HCT116 (cell line): Measurements from ENCODE around the gene HRC. TPM values are rescaled to one million over a fixed set of nuclear protein-coding genes. Genes with fewer than 3 reads are reported as not detected.
A peak's percentile ranks its signal among the peaks of the same experiment; 100 is the strongest.

Experiments used
- ATAC-seq: fragments of 200-7000 bp; cut with Tn5 transposase; 2 replicates; pipeline ENCODE4 v1.9.1; 2020; ENCODE audit warnings: mild to moderate bottlenecking, moderate library complexity
- BruUV-seq: library from RNA; stranded (reverse); fragments of 400-500 nt; replicated peaks from 2 replicates; lab custom pipeline; 2021; lab: Mats Ljungman, UMichigan
- CTCF ChIA-PET: fragments of 300-600 bp; sonication (Branson Sonifier 250); formaldehyde crosslinking; loops from one replicate; lab custom pipeline; 2021; ENCODE audit warnings: antibody characterized with exemption; lab: Charles Lee
- POLR2A ChIA-PET: fragments of 300-600, 350-600 bp; sonication (Branson Sonifier 250); formaldehyde crosslinking; loops from one replicate; lab custom pipeline; 2021; ENCODE audit warnings: antibody characterized with exemption; lab: Charles Lee
- RAD21 ChIA-PET, 2 experiments: fragments of 300-600 bp; sonication (Branson Sonifier 250); formaldehyde crosslinking; loops; one replicate each; lab custom pipeline; 2023; ENCODE audit warnings: low total read pairs in 2 of 2; ENCODE audit not compliant: uncharacterized antibody in 2 of 2, unreplicated experiment in 2 of 2, low non-redundant PET in 1 of 2; lab: Charles Lee
- DNase-seq: peaks from one replicate; pipeline ENCODE4 v3.0.0-alpha.2; 2010; ENCODE audit warnings: low read depth, low spot score
- H2AFZ ChIP-seq: fragments of 200-600 bp; shearing (Covaris generic), sonication (generic); 2 replicates; pipeline ENCODE4 v1.6.1; 2017; ENCODE audit warnings: low read depth, mixed run types, mixed read lengths, antibody characterized with exemption, low read length; ENCODE audit not compliant: poor library complexity, severe bottlenecking
- H3K27ac ChIP-seq: 2 replicates; pipeline ENCODE4 v1.5.1; 2012; ENCODE audit warnings: low read depth, low read length
- H3K27me3 ChIP-seq: fragments of 200-600 bp; sonication (generic); 2 replicates; pipeline ENCODE4 v1.6.1; 2016; ENCODE audit warnings: mixed run types, low read length, mixed read lengths; ENCODE audit not compliant: insufficient read depth
- H3K36me3 ChIP-seq, 2 experiments: fragments of 200-500 bp in 1 of 2; fragments of 200-600 bp in 1 of 2; sonication (Bioruptor generic) in 1 of 2; sonication (generic) in 1 of 2; 2 replicates each; pipeline versions ENCODE4 v1.5.1 to v1.6.1; 2014 to 2016; ENCODE audit warnings: low read length in 2 of 2, inconsistent platforms in 1 of 2, mixed read lengths in 1 of 2, mixed run types in 1 of 2; ENCODE audit not compliant: insufficient read depth in 2 of 2, control insufficient read depth in 1 of 2
- H3K4me1 ChIP-seq, 2 experiments: fragments of 200-600 bp in 1 of 2; sonication (generic) in 1 of 2; 2 replicates each; pipeline versions ENCODE4 v1.5.1 to v1.6.1; 2012 to 2017; ENCODE audit warnings: low read length in 2 of 2, inconsistent platforms in 1 of 2, mild to moderate bottlenecking in 1 of 2, mixed read lengths in 1 of 2, mixed run types in 1 of 2, moderate library complexity in 1 of 2; ENCODE audit not compliant: insufficient read depth in 2 of 2, control insufficient read depth in 1 of 2
- H3K4me2 ChIP-seq: fragments of 200-600 bp; sonication (generic); 2 replicates; pipeline ENCODE4 v1.6.1; 2017; ENCODE audit warnings: mixed run types, low read length, mixed read lengths
- H3K4me3 ChIP-seq, 2 experiments: fragments of 200-600 bp in 1 of 2; sonication (generic) in 1 of 2; replicated peaks in 1 of 2; 2 replicates each; pipeline ENCODE4 v1.5.1; 2011 to 2016; ENCODE audit warnings: low read length in 2 of 2, control low read depth in 1 of 2, low read depth in 1 of 2, mild to moderate bottlenecking in 1 of 2, mixed read lengths in 1 of 2, mixed run types in 1 of 2
- H3K79me2 ChIP-seq: fragments of 200-600 bp; sonication (generic); 2 replicates; pipeline ENCODE4 v1.6.1; 2017; ENCODE audit warnings: mild to moderate bottlenecking, mixed run types, low read length, moderate library complexity, mixed read lengths; ENCODE audit not compliant: insufficient read depth
- H3K9ac ChIP-seq: fragments of 200-600 bp; sonication (generic); 2 replicates; pipeline ENCODE4 v1.6.1; 2016; ENCODE audit warnings: low read length, mixed read lengths
- H3K9me2 ChIP-seq: fragments of 200-600 bp; sonication (generic), shearing (Covaris generic); 2 replicates; pipeline ENCODE4 v1.6.1; 2017; ENCODE audit warnings: mixed run types, mild to moderate bottlenecking, moderate library complexity; ENCODE audit not compliant: insufficient read depth
- H3K9me3 ChIP-seq, 2 experiments: fragments of 200-500 bp in 1 of 2; fragments of 200-600 bp in 1 of 2; sonication (Bioruptor generic) in 1 of 2; sonication (generic) in 1 of 2; 2 replicates each; pipeline ENCODE4 v1.6.1; 2014 to 2017; ENCODE audit warnings: low read length in 2 of 2, mixed read lengths in 2 of 2, inconsistent platforms in 1 of 2, low read depth in 1 of 2, mild to moderate bottlenecking in 1 of 2, mixed run types in 1 of 2, moderate library complexity in 1 of 2; ENCODE audit not compliant: control insufficient read depth in 1 of 2, insufficient read depth in 1 of 2
- H4K20me1 ChIP-seq: fragments of 200-600 bp; sonication (generic), shearing (Covaris generic); 2 replicates; pipeline ENCODE4 v1.6.1; 2017; ENCODE audit warnings: mixed run types, mild to moderate bottlenecking, moderate library complexity; ENCODE audit not compliant: insufficient read depth
- CBX3 ChIP-seq: IDR thresholded peaks from 2 replicates; pipeline ENCODE4 v1.6.1; 2012; ENCODE audit warnings: low read depth
- EGR1 ChIP-seq: IDR thresholded peaks from 2 replicates; pipeline ENCODE4 v1.6.1; 2012; ENCODE audit warnings: low read depth
- FOSL1 ChIP-seq: IDR thresholded peaks from 2 replicates; pipeline ENCODE4 v1.6.1; 2012; ENCODE audit warnings: low read depth
- POLR2A ChIP-seq: IDR thresholded peaks from 2 replicates; pipeline ENCODE4 v1.7.0; 2011; ENCODE audit warnings: borderline replicate concordance; ENCODE audit not compliant: insufficient read depth, insufficient read length; ENCODE audit errors: extremely low read depth
- POLR2AphosphoS5 ChIP-seq: IDR thresholded peaks from 2 replicates; pipeline ENCODE4 v1.6.1; 2011; ENCODE audit warnings: mild to moderate bottlenecking, low read depth, low read length, moderate library complexity
- SIN3A ChIP-seq: IDR thresholded peaks from 2 replicates; pipeline ENCODE4 v1.6.1; 2012; ENCODE audit warnings: low read depth
- SP1 ChIP-seq: IDR thresholded peaks from 2 replicates; pipeline ENCODE4 v1.6.1; 2012; ENCODE audit warnings: low read depth
- SRF ChIP-seq: IDR thresholded peaks from 2 replicates; pipeline ENCODE4 v1.6.1; 2012; ENCODE audit warnings: low read depth
- ZNF274 ChIP-seq: fragments of 200-500 bp; sonication (Bioruptor generic); IDR thresholded peaks from 2 replicates; pipeline ENCODE4 v1.6.1; 2014; ENCODE audit warnings: mild to moderate bottlenecking, low read depth, low read length, inconsistent platforms
- intact Hi-C: fragments of 100-400 bp; cut with micrococcal nuclease; formaldehyde crosslinking; loops from 2 replicates; pipeline ENCODE4 v1.10.0; 2022
- total RNA-seq: library from RNA; stranded (reverse); gene quantifications from one replicate; pipeline ENCODE4 v1.2.1, GENCODE V29; 2021; ENCODE audit not compliant: unreplicated experiment
- TF ChIP-seq, protein P1 (sequence below): IDR thresholded peaks from 2 replicates; pipeline ENCODE4 v1.6.1; 2011; ENCODE audit warnings: mild to moderate bottlenecking, low read length, moderate library complexity; ENCODE audit not compliant: insufficient replicate concordance; ENCODE audit errors: extremely low read depth
- TF ChIP-seq, protein P2 (sequence below), 3 experiments: fragments of 200-600 bp in 1 of 3; sonication (generic) in 1 of 3; IDR thresholded peaks in 2 of 3; conservative IDR thresholded peaks in 1 of 3; 2 replicates each; pipeline ENCODE4 v1.5.1; 2012 to 2017; ENCODE audit warnings: low read depth in 2 of 3, low read length in 2 of 3, antibody characterized with exemption in 1 of 3, borderline replicate concordance in 1 of 3, control low read depth in 1 of 3, mild to moderate bottlenecking in 1 of 3, mixed read lengths in 1 of 3, mixed run types in 1 of 3, moderate library complexity in 1 of 3; ENCODE audit not compliant: insufficient read depth in 1 of 3
- TF ChIP-seq, protein P3 (sequence below): IDR thresholded peaks from 2 replicates; pipeline ENCODE4 v1.6.1; 2012; ENCODE audit warnings: low read depth
- TF ChIP-seq, protein P4 (sequence below): IDR thresholded peaks from 2 replicates; pipeline ENCODE4 v1.6.1; 2012

HRC gene
- total RNA-seq, 1 experiment from 2014 or later, result not detected

DNA sequence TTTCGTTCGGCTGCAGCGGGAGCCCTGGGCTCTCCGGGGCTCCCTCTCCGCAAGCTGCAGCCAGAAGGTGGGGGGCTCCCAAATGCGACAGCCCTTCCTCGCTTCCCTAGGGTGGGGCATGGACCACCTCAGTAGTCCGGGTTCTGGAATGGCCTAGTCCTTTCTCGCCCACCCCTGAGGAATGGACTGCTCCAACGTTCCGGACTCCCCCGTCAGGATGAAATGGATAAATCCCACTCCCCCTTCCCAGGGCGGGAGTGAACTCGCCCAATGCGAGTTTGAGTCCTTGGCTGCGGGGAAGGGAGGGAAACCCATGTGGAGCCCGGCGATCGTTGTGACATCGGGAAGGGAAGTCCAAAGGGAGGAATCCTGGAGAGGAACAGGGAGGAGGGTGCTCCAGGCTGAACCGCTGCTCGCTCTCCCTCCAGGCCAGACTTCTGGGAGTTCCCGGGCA is 5.5 kb downstream of the HRC start (continued):
- no peak for TF ChIP-seq CBX3
- TF ChIP-seq SIN3A, result peak; percentile 67; the same call in 1 of the 2 replicates
- no peak for TF ChIP-seq FOSL1
- TF ChIP-seq, all 23 proteins: peak for 6

DNA sequence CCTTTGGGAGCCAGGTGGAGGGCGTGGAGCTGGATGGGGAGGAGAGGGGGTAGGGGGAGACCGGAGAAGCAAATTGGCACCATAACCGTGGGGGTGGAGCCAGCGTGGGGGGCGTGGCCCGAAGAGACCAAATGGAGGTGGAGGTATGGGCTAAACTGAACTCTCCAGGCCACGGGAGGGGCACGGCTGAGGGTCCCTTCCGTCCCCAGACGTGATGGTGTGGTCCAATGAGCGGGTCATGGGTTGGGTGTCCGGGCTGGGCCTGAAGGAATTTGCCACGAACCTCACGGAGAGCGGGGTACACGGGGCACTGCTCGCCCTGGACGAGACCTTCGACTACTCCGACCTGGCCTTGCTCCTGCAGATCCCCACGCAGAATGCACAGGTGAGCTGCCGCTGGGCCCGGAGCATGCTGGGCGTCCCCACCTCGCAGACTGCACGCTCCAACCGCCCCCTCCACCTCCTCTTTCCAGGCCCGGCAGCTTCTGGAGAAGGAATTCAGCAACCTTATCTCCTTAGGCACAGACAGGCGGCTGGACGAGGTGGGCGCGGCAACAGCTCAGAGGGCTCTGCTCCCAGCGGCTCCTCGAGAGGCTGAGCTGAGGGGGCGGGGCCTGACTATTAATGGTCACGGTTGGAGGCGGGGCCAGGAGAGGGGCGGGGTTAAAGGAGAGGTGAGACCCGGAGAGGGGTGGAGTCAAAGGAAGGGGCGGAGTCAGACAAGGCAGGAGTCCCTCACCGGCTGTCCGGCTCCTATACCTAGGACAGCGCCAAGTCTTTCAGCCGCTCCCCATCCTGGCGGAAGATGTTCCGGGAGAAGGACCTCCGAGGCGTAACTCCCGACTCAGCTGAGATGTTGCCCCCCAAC is 6.2 kb downstream of the HRC start:
- DNase-seq, result peak; percentile 88
- RAD21 ChIA-PET, result interaction anchor here (0.5 to 1.0 kb wide), 4 partner anchors 35 to 145 kb away, joined by 3 to 5 read pairs (median 3); no protein-coding TSS in a partner anchor
- no peaks in the 10 kb centered on the region for H3K79me2 ChIP-seq
- H3K36me3 ChIP-seq, result no peaks in the 10 kb centered on the region
- peak overlapping the region; percentile 99 for H3K4me2 ChIP-seq
- peak overlapping the region; percentile 90 to 95 for H3K4me3 ChIP-seq
- TF ChIP-seq POLR2AphosphoS5 (peak; percentile 73), SP1 (peak; percentile 42; the same call in 1 of the 2 replicates), ZNF274 (no peak), FOSL1 (no peak), EGR1 (peak; percentile 59; the same call in 1 of the 2 replicates), SRF (no peak), POLR2A (peak; percentile 49), SIN3A (peak; percentile 49; the same call in 1 of the 2 replicates)
- TF ChIP-seq, protein P1, sequence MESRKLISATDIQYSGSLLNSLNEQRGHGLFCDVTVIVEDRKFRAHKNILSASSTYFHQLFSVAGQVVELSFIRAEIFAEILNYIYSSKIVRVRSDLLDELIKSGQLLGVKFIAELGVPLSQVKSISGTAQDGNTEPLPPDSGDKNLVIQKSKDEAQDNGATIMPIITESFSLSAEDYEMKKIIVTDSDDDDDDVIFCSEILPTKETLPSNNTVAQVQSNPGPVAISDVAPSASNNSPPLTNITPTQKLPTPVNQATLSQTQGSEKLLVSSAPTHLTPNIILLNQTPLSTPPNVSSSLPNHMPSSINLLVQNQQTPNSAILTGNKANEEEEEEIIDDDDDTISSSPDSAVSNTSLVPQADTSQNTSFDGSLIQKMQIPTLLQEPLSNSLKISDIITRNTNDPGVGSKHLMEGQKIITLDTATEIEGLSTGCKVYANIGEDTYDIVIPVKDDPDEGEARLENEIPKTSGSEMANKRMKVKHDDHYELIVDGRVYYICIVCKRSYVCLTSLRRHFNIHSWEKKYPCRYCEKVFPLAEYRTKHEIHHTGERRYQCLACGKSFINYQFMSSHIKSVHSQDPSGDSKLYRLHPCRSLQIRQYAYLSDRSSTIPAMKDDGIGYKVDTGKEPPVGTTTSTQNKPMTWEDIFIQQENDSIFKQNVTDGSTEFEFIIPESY, result no peak
- TF ChIP-seq, protein P2, sequence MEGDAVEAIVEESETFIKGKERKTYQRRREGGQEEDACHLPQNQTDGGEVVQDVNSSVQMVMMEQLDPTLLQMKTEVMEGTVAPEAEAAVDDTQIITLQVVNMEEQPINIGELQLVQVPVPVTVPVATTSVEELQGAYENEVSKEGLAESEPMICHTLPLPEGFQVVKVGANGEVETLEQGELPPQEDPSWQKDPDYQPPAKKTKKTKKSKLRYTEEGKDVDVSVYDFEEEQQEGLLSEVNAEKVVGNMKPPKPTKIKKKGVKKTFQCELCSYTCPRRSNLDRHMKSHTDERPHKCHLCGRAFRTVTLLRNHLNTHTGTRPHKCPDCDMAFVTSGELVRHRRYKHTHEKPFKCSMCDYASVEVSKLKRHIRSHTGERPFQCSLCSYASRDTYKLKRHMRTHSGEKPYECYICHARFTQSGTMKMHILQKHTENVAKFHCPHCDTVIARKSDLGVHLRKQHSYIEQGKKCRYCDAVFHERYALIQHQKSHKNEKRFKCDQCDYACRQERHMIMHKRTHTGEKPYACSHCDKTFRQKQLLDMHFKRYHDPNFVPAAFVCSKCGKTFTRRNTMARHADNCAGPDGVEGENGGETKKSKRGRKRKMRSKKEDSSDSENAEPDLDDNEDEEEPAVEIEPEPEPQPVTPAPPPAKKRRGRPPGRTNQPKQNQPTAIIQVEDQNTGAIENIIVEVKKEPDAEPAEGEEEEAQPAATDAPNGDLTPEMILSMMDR (IDR thresholded peaks at IDR 0.05 in 2 of 3, conservative IDR thresholded peaks at IDR 0.05 in 1 of 3; ENCODE audit: borderline replicate concordance in 1 of 3, insufficient read depth in 1 of 3, low read depth in 2 of 3, low read length in 2 of 3), result no peak
- TF ChIP-seq, protein P3, sequence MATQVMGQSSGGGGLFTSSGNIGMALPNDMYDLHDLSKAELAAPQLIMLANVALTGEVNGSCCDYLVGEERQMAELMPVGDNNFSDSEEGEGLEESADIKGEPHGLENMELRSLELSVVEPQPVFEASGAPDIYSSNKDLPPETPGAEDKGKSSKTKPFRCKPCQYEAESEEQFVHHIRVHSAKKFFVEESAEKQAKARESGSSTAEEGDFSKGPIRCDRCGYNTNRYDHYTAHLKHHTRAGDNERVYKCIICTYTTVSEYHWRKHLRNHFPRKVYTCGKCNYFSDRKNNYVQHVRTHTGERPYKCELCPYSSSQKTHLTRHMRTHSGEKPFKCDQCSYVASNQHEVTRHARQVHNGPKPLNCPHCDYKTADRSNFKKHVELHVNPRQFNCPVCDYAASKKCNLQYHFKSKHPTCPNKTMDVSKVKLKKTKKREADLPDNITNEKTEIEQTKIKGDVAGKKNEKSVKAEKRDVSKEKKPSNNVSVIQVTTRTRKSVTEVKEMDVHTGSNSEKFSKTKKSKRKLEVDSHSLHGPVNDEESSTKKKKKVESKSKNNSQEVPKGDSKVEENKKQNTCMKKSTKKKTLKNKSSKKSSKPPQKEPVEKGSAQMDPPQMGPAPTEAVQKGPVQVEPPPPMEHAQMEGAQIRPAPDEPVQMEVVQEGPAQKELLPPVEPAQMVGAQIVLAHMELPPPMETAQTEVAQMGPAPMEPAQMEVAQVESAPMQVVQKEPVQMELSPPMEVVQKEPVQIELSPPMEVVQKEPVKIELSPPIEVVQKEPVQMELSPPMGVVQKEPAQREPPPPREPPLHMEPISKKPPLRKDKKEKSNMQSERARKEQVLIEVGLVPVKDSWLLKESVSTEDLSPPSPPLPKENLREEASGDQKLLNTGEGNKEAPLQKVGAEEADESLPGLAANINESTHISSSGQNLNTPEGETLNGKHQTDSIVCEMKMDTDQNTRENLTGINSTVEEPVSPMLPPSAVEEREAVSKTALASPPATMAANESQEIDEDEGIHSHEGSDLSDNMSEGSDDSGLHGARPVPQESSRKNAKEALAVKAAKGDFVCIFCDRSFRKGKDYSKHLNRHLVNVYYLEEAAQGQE, result no peak
- TF ChIP-seq, protein P4, sequence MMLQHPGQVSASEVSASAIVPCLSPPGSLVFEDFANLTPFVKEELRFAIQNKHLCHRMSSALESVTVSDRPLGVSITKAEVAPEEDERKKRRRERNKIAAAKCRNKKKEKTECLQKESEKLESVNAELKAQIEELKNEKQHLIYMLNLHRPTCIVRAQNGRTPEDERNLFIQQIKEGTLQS, result no peak
- TF ChIP-seq, all 23 proteins: peak for 5
- BruUV-seq, result TSS peak; percentile 49
- ChIA-PET POLR2A (interaction anchor here (0.9 to 2.3 kb wide), 6 partner anchors 10 to 59 kb away, joined by 3 to 8 read pairs (median 4); partner anchors contain the start of gene LIN7B), CTCF (interaction anchor here (1.3 to 3.0 kb wide), 3 partner anchors 13 to 51 kb away, joined by 5 to 17 read pairs (median 8); no protein-coding TSS in a partner anchor)
- Histone ChIP-seq H3K27ac (peak overlapping the region; percentile 94), H3K9me3 (no peaks in the 10 kb centered on the region), H3K9ac (peak overlapping the region; percentile 98), H4K20me1 (no peaks in the 10 kb centered on the region), H3K27me3 (no peaks in the 10 kb centered on the region), H2AFZ (no peak overlapping the region), H3K9me2 (no peaks in the 10 kb centered on the region), H3K4me1 (peaks cover 25 to 57% of the 10 kb centered on the region in 2 experiments)
- peak; percentile 51 for ATAC-seq
- intact Hi-C loops, result loop anchor here (1.0 kb wide), 1 partner anchor 52 kb away; no protein-coding TSS in a partner anchor
